Measurements from ENCODE around the gene PLSCR3.

PLSCR3 gene

GRCh38 chr17:7351665-7352502, 42.4 kb downstream of the PLSCR3 start, which contains the start of gene KCTD11:
TSS of gene KCTD11 (plus strand) at chr17:7352162.
- peak; percentile 43 to 61 for DNase-seq (ENCODE audit: low read depth in 2 of 2, low spot score in 1 of 2)

DNA sequence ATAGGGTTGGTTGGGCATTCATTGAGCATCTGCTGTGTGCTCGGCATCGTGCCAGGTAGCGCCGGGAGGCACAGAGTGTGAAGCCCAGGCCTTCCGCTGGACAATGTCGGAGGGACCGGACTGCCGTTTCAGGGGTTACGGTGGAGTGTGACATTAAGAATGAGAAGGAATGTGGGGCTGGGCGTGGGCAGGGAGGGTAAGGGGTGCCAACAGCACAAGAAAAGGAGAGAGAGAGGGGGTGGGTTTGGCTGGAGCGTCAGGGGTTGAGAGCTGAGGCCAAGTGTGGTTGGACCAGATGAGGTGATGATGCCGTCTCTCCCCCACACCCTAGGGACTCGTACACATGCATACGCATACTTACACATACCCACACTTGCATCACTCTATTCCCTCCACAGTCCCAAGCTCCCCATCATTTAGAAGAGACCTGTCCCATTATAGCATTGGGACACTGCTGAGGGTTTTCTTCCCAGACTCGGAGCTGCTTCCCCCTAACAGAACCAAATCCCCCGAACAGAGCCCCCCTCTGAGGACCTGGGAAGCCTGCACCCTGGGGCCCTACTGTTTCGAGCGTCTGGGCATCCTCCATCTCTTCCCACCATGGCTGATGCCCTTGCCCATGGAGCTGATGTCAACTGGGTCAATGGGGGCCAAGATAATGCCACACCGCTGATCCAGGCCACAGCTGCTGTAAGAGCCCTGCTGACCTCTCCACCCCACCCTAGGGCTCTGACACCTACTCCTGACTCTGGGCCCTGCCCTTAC, 45.7 kb downstream of the PLSCR3 start:
- DNase-seq (ENCODE audit: low read depth in 2 of 2, low spot score in 1 of 2), result no peak

- DNase-seq (ENCODE audit: low read depth in 2 of 2, low spot score in 1 of 2), result no peak
Measured at GRCh38 chr17:7347630-7348477, 46.5 kb downstream of the PLSCR3 start.

- DNase-seq (ENCODE audit: low read depth in 2 of 2, low spot score in 1 of 2), result no peak
Measured at GRCh38 chr17:7346761-7347614, 47.3 kb downstream of the PLSCR3 start.

DNA sequence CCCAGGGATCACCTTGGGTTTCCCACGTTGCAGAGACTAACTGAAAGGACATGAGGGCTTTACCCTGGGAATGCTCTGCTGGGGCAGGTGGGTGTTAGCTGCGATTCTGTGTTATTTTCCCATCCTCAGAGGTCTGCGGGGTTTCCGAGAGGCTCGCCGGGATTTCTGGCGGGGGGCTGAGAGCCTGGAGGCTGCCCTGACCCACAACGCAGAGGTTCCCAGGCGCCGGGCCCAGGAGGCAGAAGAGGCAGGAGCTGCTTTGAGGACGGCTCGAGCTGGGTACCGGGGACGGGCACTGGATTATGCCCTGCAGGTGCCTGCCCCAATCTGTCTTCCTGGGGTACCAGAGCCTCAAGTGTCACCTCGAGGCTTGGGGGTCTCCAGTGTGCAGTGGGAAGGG, 51.1 kb downstream of the PLSCR3 start:
- no peak for DNase-seq (ENCODE audit: low read depth in 2 of 2, low spot score in 1 of 2)

DNA sequence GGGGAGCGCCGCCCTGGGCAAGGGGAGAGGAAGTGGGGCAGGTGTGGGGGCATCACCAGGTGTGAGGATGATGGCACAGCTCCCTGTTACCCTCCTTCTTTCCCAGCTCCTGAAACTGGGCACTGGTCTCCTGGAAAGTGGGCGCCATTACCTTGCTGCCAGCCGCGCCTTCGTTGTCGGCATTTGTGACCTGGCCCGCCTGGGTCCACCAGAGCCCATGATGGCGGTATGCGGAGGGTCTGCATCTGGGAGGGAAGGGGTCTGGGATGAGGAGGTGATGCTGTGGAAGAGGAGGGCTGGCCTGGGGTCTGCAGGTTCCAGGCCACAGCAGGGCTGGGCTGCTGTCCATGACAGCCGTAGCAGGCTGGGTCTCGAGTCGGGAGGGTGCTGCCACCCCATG, 52.5 kb downstream of the PLSCR3 start:
- DNase-seq (ENCODE audit: low read depth in 2 of 2, low spot score in 1 of 2), result no peak

- no peak for DNase-seq (ENCODE audit: low read depth in 2 of 2, low spot score in 1 of 2)
Measured at GRCh38 chr17:7340179-7340578, 54.1 kb downstream of the PLSCR3 start.
